SK-N-MC (cell line): ENCODE data around the gene BMERB1.
"Not testable (repeated sequence)": the region's sequence is repeated elsewhere in the genome, so short reads cannot be mapped to it uniquely, and the experiment has no call there.

Experiments
- DNase-seq: peaks from one replicate; pipeline ENCODE4 v3.0.0-alpha.2; 2011; ENCODE audit warnings: low read depth, low spot score
- H3K27ac ChIP-seq: fragments of 200-600 bp; sonication (generic); 2 replicates; pipeline ENCODE4 v1.5.1; 2016; ENCODE audit warnings: mixed run types
- H3K36me3 ChIP-seq: fragments of 200-600 bp; sonication (generic); 2 replicates; pipeline ENCODE4 v1.6.1; 2017; ENCODE audit warnings: antibody characterized with exemption, low read length, mixed read lengths; ENCODE audit not compliant: insufficient read depth
- H3K4me3 ChIP-seq: fragments of 200-600 bp; sonication (generic); 2 replicates; pipeline ENCODE4 v1.5.1; 2016
- H3K9ac ChIP-seq: fragments of 200-600 bp; sonication (generic); 2 replicates; pipeline ENCODE4 v1.8.0; 2017; ENCODE audit warnings: mixed run types, mixed read lengths; ENCODE audit not compliant: insufficient read length
- H3K9me3 ChIP-seq: fragments of 200-600 bp; sonication (generic); 2 replicates; pipeline ENCODE4 v1.6.1; 2017; ENCODE audit warnings: low read depth, mild to moderate bottlenecking, antibody characterized with exemption, low read length, moderate library complexity, mixed read lengths
- EZH2 ChIP-seq: fragments of 200-600 bp; sonication (generic); IDR thresholded peaks from one replicate; pipeline ENCODE4 v1.6.1; 2017; ENCODE audit warnings: antibody characterized with exemption
- FOXP2 ChIP-seq: optimal IDR thresholded peaks from 2 replicates; pipeline ENCODE3; 2011; ENCODE audit warnings: mild to moderate bottlenecking, moderate library complexity; ENCODE audit not compliant: insufficient read depth; ENCODE audit errors: extremely low read length, control extremely low read depth
- POLR2AphosphoS5 ChIP-seq: IDR thresholded peaks from 2 replicates; pipeline ENCODE4 v1.6.1; 2012; ENCODE audit warnings: mild to moderate bottlenecking, low read depth, low read length, borderline replicate concordance

BMERB1 gene

DNA sequence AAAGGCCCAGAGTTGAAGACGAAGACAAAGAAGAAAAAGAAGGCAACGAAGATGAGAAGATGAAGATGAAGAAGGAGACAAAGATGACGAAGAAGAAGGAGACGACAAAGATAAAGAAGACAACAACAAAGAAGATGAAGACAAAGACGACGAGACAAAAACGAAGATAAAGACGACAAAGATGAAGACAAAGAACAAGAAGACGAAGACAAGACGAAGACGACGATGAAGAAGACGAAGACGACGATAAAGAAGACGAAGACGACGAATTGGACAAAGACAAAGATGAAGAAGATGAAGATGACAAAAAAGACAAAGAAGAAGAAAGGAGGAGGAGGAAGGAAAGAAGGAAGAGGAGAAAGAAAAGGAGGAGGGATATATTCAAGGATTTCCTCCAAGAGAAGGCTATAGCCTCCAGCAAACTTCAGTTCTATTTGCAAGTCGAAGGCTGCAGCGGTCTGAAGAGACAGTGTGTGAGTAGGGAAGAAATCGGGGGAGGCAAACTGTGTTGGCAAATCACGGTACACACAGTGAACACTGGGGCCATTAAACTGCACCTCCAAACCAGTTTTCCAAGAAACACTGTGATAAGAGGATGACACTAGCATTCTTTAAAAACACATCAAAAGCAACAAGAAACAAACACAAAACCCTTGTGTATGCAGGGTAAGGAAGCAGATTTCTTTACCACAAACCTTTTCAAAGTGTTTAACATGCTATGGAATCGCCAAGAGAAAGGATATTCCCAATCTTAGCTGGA, 168.1 kb downstream of the BMERB1 start:
- no peak overlapping the region for H3K27ac ChIP-seq
- no peak overlapping the region for H3K4me3 ChIP-seq
- H3K36me3 ChIP-seq, result peaks cover 74% of the 10 kb centered on the region
- no peak overlapping the region for H3K9ac ChIP-seq
- DNase-seq, result no peak
- no peaks in the 10 kb centered on the region for H3K9me3 ChIP-seq
- TF ChIP-seq POLR2AphosphoS5 (no peak), FOXP2 (no peak), EZH2 (no peak)

DNA sequence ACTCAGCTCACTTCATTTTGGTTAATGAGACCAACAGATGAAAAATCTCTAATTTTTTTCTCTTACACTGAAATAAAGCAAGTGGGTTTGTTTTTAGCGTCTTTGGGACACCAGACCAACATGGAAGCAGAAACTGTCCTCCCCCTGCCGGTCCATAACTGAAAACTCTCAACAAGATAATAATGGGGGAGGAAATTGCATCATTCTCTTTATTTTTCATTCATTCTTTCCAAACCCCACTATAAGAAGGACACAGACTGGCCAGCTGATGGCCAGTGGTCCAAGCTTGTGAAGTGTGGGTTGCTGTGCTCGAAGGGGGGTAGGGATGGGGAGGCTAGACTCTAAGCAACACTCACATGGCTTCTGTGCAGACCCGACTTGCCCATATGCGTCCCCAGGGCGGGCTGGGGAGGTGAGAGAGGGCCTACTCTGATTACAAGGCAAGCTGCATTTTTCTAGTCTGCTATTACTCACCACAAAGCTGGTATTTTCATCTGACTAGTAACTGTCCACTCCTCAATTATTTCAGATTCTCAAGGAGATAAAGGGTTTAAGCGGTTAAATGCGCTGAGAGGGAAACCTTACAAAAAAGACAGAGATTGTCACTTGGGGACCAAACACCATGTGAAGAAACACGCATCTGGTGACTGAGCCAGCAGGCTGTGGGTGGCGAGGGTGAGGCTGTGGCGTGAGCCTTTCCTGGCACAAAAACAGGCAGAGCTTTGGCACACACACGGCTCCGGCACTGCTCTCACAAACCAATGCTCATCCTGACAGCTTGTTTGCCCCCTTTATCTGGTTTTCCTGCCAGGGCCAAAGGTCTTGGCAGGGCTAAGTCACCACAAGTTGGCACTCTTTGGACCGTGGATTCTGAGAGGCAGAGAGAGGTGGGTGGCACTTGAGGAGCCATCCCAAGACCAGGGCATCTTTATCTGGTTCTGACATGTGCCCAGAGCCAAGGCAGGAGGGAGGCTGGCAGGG, 170.4 kb downstream of the BMERB1 start:
- no peak overlapping the region for H3K9ac ChIP-seq
- H3K36me3 ChIP-seq, result peaks cover 75% of the 10 kb centered on the region
- no peak overlapping the region for H3K4me3 ChIP-seq
- TF ChIP-seq EZH2 (no peak), POLR2AphosphoS5 (no peak), FOXP2 (no peak)
- no peak for DNase-seq
- no peaks in the 10 kb centered on the region for H3K9me3 ChIP-seq
- no peak overlapping the region for H3K27ac ChIP-seq

DNA sequence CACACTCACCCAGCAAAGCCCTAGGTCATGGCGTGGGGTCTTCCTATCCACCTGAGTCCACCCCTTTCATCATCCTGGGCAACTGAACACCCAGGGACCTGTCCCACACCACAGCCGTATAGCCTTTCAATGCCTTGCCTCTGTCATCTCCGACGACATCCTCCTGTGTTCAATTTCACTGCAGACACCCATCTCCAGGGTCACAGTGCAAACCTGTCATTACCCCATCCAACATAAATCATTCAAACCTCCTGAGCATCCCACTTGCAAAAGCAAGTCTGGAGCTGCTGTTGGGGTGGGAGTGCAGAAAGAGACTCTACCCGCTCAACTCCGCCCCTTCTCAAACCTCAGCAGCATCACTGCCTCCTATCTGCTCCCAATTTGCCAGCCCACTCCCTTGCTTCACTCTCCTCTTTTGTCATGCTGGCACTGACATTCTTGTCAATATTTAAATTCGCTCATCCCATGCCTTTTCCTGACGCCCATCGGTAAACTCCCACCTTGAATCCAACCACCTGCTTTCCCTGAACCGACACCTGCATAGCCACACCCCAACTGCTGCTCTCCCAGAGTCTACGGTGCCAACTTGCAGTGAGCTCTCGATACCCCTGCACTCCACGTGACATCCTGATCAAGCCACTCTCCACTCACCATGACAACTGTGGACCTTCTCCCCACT, 171.6 kb downstream of the BMERB1 start:
- TF ChIP-seq FOXP2 (no peak), POLR2AphosphoS5 (no peak), EZH2 (no peak)
- H3K36me3 ChIP-seq, result peaks cover 74% of the 10 kb centered on the region
- no peaks in the 10 kb centered on the region for H3K9me3 ChIP-seq
- no peak overlapping the region for H3K4me3 ChIP-seq
- H3K9ac ChIP-seq, result no peak overlapping the region
- H3K27ac ChIP-seq, result no peak overlapping the region
- DNase-seq, result no peak

DNA sequence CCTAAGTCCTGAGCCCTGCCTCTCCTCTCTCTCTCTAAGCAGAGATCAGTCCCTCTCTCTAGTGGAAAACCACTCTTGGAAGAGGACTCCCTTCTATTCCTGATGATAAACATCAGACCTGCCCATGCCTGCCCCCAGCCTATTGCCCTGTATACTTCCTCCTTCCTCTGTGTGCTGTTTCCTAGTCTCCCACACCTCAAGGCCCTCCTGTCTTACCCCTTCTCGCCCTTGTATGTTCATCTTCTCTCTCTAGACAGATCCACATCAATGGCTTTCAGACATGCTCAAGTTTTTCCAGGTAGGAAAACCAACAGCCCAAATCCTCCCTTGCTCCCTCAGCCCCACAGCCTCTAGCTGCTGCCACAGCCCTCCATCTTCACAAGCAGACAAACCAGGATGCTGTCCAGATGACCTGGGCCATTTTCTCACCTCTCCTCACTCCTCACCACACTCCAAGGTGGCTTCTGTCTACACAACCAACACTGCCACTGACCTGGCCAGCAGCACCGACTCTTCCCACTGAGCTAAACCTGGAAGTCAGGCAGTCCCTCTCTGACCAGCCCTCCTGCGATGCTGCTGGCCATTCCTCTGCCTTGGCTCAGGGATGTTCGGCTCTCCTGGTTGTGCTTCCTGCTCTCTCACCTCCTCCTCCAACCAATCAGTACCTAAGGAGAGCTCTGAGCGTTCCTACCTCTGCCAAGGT, 172.3 kb downstream of the BMERB1 start:
- no peaks in the 10 kb centered on the region for H3K9me3 ChIP-seq
- H3K4me3 ChIP-seq, result no peak overlapping the region
- H3K36me3 ChIP-seq, result peaks cover 70% of the 10 kb centered on the region
- DNase-seq, result no peak
- H3K27ac ChIP-seq, result no peak overlapping the region
- H3K9ac ChIP-seq, result no peak overlapping the region
- no peak for TF ChIP-seq POLR2AphosphoS5
- TF ChIP-seq EZH2, result no peak
- TF ChIP-seq FOXP2, result no peak

DNA sequence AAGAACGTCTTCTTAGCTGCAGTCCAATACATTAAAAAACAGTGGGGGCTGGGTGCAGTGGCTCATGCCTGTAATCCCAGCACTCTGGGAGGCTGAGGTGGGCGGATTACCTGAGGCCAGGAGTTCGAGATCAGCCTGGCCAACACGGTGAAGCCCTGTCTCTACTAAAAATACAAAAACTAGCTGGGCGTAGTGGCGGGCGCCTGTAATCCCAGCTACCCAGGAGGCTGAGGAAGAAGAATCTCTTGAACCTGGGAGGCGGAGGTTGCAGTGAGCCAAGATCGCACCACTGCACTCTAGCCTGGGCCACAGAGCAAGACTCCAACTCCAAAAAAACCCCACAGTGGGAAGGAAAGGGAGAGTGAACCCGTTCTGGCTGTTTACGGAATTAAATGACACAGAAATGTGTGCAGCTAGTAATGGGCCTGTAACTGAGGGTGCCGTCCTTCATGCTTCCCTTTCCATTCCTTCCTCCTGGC, 172.9 kb downstream of the BMERB1 start:
- not testable (repeated sequence) for DNase-seq, H3K4me3 ChIP-seq, H3K27ac ChIP-seq, H3K9ac ChIP-seq, H3K9me3 ChIP-seq
- peaks cover 70% of the 10 kb centered on the region for H3K36me3 ChIP-seq

DNA sequence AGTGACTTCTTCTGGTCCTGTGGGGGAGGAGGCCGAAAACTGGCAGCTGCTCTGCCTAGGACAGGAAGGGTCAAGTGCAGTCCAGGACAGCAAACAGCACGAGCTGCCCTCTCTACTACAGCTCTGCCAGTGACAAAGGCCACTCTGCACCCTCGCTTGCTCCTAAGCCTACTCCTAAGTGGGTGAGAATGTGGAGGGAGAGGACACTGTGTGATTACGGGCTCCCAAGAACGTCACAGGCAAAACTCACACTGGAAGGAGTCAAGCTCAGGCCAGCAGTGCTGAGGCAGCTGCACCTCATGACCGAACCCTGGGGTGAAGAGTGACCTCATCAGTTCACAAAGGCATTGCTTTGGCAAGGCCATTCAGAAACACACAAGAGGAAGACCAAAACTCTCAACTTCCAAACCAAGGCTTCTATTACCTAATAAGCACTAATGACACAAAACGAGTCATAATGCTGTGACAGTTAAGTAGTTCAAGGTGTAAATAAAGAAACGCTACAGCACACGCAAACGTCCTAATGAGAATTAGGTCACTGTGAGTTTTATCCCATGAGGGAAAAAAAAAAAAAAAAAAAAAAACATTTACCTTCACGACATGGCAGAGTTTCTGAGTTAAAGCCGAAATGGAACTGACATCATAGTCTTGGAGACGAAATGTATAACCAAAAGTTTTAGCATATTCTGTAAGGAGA, 173.5 kb downstream of the BMERB1 start:
- Histone ChIP-seq H3K9ac (no peak overlapping the region), H3K27ac (no peak overlapping the region), H3K4me3 (no peak overlapping the region), H3K9me3 (no peaks in the 10 kb centered on the region), H3K36me3 (peaks cover 74% of the 10 kb centered on the region)
- no peak for DNase-seq
- no peak for TF ChIP-seq FOXP2
- TF ChIP-seq EZH2, result no peak
- TF ChIP-seq POLR2AphosphoS5, result no peak

DNA sequence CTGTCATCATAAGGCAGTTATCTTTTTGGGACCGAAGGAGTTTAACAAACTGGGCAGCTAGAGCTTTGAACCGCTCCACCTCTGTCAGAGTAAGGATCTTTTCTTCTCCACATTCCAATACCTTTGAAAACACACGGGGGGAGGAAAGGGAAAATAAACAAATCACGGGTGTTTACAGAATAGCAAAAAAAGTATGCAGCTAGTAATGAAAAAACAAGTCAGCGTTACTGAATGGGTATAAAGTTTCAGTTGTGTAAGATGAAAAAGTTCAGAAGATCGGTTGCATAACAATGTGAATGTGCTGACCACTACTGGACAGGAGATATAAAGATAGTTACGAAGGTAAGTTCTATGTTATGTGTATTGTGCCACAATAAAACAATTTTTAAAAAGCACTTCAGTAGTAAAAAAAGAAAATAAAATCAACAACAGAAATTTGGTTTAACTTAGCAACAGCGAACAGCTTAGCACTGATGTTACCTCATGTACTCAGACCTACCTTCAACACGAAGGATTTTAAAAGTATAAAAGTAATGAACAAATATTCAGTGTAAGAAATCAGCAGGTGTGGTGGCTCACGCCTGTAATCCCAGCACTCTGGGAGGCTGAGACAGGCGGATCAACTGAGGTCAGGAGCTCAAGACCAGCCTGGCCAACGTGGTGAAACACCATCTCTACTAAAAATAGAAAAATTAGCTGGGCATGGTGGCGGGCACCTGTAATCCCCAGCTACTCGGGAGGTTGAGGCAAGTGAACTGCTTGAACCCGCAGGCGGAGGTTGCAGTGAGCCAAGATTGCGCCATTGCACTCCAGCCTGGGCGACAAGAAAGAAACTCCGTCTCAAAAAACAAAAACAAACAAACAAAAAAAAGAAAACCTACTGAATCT, 174.3 kb downstream of the BMERB1 start:
- Histone ChIP-seq H3K27ac (no peak overlapping the region), H3K9ac (no peak overlapping the region), H3K4me3 (no peak overlapping the region), H3K36me3 (peaks cover 70% of the 10 kb centered on the region), H3K9me3 (no peaks in the 10 kb centered on the region)
- no peak for DNase-seq
- TF ChIP-seq EZH2 (no peak), FOXP2 (no peak), POLR2AphosphoS5 (no peak)
